ENCODE measurements around the gene APIP. TPM values are rescaled to one million over a fixed set of nuclear protein-coding genes. Genes with fewer than 3 reads are reported as not detected.

The APIP gene
- total and polyA plus RNA-seq, 2 of the 8 experiments (the other 6 are each of a cell fraction or from before 2014, with no cell fraction given) = 10.4 to 25.7 TPM

DNA sequence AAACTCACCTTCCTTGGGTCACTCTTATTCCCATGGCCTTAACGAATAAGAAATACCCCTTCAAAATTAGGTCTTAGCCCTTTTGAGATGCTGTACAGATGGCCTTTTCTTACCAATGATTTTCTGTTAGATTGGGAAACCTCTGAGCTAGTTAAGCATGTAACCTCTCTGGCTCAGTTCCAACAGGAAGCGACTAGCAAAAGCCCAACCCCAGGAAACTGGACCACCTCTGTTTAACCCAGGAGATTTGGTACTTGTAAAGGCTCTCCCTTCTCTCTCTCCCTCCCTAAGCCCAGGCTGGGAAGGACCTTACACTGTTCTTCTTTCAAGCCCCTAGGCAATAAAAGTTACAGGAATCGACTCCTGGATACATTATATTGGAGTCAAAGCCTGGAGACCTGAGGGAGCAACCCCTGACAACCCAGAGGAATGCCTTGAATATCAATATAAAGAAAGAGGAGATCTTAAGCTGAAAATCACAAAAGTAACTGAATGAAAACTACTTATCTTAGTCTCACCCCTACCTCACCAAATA, 11.7 kb downstream of the APIP start (continued):
- TF ChIP-seq, protein P1, sequence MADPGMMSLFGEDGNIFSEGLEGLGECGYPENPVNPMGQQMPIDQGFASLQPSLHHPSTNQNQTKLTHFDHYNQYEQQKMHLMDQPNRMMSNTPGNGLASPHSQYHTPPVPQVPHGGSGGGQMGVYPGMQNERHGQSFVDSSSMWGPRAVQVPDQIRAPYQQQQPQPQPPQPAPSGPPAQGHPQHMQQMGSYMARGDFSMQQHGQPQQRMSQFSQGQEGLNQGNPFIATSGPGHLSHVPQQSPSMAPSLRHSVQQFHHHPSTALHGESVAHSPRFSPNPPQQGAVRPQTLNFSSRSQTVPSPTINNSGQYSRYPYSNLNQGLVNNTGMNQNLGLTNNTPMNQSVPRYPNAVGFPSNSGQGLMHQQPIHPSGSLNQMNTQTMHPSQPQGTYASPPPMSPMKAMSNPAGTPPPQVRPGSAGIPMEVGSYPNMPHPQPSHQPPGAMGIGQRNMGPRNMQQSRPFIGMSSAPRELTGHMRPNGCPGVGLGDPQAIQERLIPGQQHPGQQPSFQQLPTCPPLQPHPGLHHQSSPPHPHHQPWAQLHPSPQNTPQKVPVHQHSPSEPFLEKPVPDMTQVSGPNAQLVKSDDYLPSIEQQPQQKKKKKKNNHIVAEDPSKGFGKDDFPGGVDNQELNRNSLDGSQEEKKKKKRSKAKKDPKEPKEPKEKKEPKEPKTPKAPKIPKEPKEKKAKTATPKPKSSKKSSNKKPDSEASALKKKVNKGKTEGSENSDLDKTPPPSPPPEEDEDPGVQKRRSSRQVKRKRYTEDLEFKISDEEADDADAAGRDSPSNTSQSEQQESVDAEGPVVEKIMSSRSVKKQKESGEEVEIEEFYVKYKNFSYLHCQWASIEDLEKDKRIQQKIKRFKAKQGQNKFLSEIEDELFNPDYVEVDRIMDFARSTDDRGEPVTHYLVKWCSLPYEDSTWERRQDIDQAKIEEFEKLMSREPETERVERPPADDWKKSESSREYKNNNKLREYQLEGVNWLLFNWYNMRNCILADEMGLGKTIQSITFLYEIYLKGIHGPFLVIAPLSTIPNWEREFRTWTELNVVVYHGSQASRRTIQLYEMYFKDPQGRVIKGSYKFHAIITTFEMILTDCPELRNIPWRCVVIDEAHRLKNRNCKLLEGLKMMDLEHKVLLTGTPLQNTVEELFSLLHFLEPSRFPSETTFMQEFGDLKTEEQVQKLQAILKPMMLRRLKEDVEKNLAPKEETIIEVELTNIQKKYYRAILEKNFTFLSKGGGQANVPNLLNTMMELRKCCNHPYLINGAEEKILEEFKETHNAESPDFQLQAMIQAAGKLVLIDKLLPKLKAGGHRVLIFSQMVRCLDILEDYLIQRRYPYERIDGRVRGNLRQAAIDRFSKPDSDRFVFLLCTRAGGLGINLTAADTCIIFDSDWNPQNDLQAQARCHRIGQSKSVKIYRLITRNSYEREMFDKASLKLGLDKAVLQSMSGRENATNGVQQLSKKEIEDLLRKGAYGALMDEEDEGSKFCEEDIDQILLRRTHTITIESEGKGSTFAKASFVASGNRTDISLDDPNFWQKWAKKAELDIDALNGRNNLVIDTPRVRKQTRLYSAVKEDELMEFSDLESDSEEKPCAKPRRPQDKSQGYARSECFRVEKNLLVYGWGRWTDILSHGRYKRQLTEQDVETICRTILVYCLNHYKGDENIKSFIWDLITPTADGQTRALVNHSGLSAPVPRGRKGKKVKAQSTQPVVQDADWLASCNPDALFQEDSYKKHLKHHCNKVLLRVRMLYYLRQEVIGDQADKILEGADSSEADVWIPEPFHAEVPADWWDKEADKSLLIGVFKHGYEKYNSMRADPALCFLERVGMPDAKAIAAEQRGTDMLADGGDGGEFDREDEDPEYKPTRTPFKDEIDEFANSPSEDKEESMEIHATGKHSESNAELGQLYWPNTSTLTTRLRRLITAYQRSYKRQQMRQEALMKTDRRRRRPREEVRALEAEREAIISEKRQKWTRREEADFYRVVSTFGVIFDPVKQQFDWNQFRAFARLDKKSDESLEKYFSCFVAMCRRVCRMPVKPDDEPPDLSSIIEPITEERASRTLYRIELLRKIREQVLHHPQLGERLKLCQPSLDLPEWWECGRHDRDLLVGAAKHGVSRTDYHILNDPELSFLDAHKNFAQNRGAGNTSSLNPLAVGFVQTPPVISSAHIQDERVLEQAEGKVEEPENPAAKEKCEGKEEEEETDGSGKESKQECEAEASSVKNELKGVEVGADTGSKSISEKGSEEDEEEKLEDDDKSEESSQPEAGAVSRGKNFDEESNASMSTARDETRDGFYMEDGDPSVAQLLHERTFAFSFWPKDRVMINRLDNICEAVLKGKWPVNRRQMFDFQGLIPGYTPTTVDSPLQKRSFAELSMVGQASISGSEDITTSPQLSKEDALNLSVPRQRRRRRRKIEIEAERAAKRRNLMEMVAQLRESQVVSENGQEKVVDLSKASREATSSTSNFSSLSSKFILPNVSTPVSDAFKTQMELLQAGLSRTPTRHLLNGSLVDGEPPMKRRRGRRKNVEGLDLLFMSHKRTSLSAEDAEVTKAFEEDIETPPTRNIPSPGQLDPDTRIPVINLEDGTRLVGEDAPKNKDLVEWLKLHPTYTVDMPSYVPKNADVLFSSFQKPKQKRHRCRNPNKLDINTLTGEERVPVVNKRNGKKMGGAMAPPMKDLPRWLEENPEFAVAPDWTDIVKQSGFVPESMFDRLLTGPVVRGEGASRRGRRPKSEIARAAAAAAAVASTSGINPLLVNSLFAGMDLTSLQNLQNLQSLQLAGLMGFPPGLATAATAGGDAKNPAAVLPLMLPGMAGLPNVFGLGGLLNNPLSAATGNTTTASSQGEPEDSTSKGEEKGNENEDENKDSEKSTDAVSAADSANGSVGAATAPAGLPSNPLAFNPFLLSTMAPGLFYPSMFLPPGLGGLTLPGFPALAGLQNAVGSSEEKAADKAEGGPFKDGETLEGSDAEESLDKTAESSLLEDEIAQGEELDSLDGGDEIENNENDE (IDR thresholded peaks at IDR 0.05; ENCODE audit: insufficient replicate concordance, low read length) = no peak
- TF ChIP-seq HDAC2 (IDR thresholded peaks at IDR 0.05; ENCODE audit: borderline replicate concordance in 1 of 2, low read depth in 2 of 2, low read length in 2 of 2) (no peak), TCF12 (IDR thresholded peaks at IDR 0.05; ENCODE audit: low read depth, low read length) (no peak), RFX5 (IDR thresholded peaks at IDR 0.05; ENCODE audit: borderline replicate concordance, low read depth, low read length) (no peak), CHD2 (IDR thresholded peaks at IDR 0.05; ENCODE audit: low read length) (no peak), USF2 (IDR thresholded peaks at IDR 0.05; ENCODE audit: low read length) (no peak), PHF8 (conservative IDR thresholded peaks at IDR 0.05; ENCODE audit: low read depth, low read length) (no peak), KDM5A (IDR thresholded peaks at IDR 0.05; ENCODE audit: low read length) (no peak)
